ENCODE results near the gene SSX7.
"Not testable (repeated sequence)": the region's sequence is repeated elsewhere in the genome, so short reads cannot be mapped to it uniquely, and the experiment has no call there.

GRCh38 chrX:52603151-52603550, 51.5 kb downstream of the SSX7 start:
- TF ChIP-seq YY1 (IDR thresholded peaks at IDR 0.05; ENCODE audit: insufficient read depth, insufficient read length); ZNF274 (IDR thresholded peaks at IDR 0.05; ENCODE audit: low read depth, low read length); SUZ12 (IDR thresholded peaks at IDR 0.05; ENCODE audit: extremely low read depth, insufficient read depth, insufficient read length): not testable (repeated sequence)
